HL-60 (cell line): ENCODE measurements around the gene ST8SIA2.

Source experiments
- DNase-seq, 2 experiments: peaks; one replicate each; pipeline ENCODE4 v3.0.0-alpha.2; 2010 to 2020; ENCODE audit warnings: low read depth in 1 of 2, low spot score in 1 of 2
- H3K27ac ChIP-seq: fragments of 250-450 bp; sonication (Bioruptor Pico); replicated peaks from 2 replicates; pipeline ENCODE4 v1.5.1; 2020; ENCODE audit warnings: mild to moderate bottlenecking, moderate library complexity
- H3K27me3 ChIP-seq: fragments of 250-450 bp; sonication (Bioruptor Pico); 2 replicates; pipeline ENCODE4 v1.5.1; 2021; ENCODE audit warnings: mild to moderate bottlenecking, moderate library complexity; ENCODE audit not compliant: insufficient read depth, poor library complexity, severe bottlenecking
- H3K4me3 ChIP-seq: replicated peaks from 2 replicates; pipeline ENCODE4 v1.5.1; 2011; ENCODE audit warnings: mild to moderate bottlenecking, control low read depth, low read length; ENCODE audit not compliant: insufficient read depth
- CTCF ChIP-seq: IDR thresholded peaks from one replicate; pipeline ENCODE4 v1.5.1; 2011; ENCODE audit warnings: low read length, control low read depth, inconsistent platforms; ENCODE audit not compliant: insufficient read depth
- GABPA ChIP-seq: IDR thresholded peaks from 2 replicates; pipeline ENCODE4 v1.6.1; 2012; ENCODE audit warnings: low read depth
- POLR2AphosphoS5 ChIP-seq: IDR thresholded peaks from 2 replicates; pipeline ENCODE4 v1.6.1; 2012; ENCODE audit warnings: low read depth
- REST ChIP-seq: IDR thresholded peaks from 2 replicates; pipeline ENCODE4 v1.6.1; 2012; ENCODE audit warnings: low read depth; ENCODE audit not compliant: insufficient replicate concordance
- SPI1 ChIP-seq: IDR thresholded peaks from 2 replicates; pipeline ENCODE4 v1.6.1; 2012; ENCODE audit warnings: low read depth, mild to moderate bottlenecking, borderline replicate concordance

Gene ST8SIA2

GRCh38 chr15:92418864-92419263, 25.2 kb downstream of the ST8SIA2 start:
- TF ChIP-seq GABPA = no peak
- no peak for TF ChIP-seq SPI1
- TF ChIP-seq CTCF = no peak
- TF ChIP-seq POLR2AphosphoS5 = no peak
- no peak for TF ChIP-seq REST
- H3K27me3 ChIP-seq = peaks cover 2% of the 10 kb centered on the region
- no peak overlapping the region for H3K27ac ChIP-seq
- no peak for DNase-seq
- no peak overlapping the region for H3K4me3 ChIP-seq

- no peak overlapping the region for H3K27ac ChIP-seq
- no peak for DNase-seq
- H3K4me3 ChIP-seq = no peak overlapping the region
- TF ChIP-seq REST = no peak
- peaks cover 2% of the 10 kb centered on the region for H3K27me3 ChIP-seq
Measured at GRCh38 chr15:92421976-92422375, 28.3 kb downstream of the ST8SIA2 start.

- TF ChIP-seq GABPA (no peak), REST (no peak), CTCF (no peak)
- Histone ChIP-seq H3K4me3 (no peak overlapping the region), H3K27ac (no peak overlapping the region), H3K27me3 (peaks cover 1% of the 10 kb centered on the region)
- DNase-seq = no peak
Measured at GRCh38 chr15:92425578-92426225, 32.0 kb downstream of the ST8SIA2 start.
